ENCODE measurements around the gene ADORA2A. TPM values are rescaled to one million over a fixed set of nuclear protein-coding genes. Genes with fewer than 3 reads are reported as not detected.
A peak's percentile ranks its signal among the peaks of the same experiment; 100 is the strongest.

The ADORA2A gene
- total RNA-seq, result 3.8 and 7.0 TPM in 2 replicates

DNA sequence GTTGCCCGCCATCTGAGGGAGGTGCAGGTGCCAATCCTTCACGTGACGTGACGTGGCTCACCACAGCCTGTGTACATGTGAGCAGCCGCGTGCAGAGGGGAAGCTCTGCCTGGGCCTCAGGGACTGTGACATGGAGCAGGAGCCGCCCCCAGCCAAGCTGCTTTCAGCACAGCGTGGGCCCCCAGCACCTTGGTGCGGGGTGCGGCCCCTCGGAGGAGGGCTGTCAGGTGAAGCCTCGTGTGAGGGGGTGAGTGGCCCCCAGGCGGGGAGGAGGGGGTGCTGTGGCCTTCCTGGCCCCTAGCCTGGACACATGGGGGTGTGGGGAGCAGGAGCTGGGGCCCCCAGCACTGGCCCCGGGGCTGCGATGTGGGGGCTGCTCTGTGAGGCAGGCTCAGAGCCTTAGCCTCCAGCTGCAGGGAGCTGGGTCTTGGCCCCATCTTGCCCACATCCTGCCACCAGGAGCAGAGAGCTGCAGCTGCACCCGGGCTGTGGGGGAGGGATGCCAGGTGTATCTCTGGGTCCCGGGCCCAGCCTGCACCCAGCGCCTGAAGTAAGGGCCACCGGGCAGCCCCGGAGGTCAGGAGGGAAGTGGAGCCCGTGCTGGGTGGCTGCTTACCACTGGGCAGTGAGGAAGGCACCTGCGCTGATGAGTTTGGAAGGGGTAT, at the start of gene ADORA2A:
Gene ADORA2A (plus strand): TSS at position 100 of the 665 bp plus-strand sequence. CDS start 5,806 bp downstream, outside the sequence.
- DNase-seq (ENCODE audit: low read depth in 2 of 2), result no peak

DNA sequence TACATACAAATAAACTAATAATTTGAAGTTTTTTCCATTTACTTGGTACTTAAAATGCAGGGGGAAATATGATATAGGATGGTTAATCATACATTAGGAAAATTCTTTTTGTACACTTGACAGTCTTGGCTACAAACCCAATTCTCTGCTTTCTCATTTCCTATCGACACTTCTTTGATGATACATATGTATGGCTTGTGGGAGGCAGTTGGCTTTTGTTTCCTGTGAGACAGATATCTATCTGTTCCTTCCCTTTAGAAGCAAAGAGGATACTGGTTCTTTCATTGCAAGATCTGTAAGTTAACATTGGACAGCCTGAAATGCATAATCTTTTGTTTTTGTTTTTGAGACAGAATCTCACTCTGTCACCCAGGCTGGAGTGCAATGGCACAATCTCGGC, 47.9 kb upstream of the ADORA2A start:
- DNase-seq (ENCODE audit: low read depth in 2 of 2), result peak; percentile 44 to 81

- DNase-seq (ENCODE audit: low read depth in 2 of 2), result no peak
Observed at GRCh38 chr22:24380220-24380904, 47.0 kb upstream of the ADORA2A start.

DNA sequence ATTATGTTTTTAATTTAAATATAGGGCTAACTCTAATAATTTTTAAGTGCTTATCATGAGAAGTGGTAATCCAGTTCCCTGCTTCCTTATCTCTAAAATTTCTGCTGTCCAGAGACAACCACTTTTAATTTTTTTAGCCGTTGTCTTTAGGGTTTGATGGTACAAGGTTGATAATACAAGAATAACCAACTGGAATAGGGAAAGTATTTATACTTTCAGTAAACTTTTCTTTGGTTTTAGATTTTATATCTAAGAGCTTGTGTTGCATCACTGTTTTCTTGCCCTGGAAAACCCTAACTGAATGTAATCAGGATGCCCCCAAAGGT, 46.5 kb upstream of the ADORA2A start:
- DNase-seq (ENCODE audit: low read depth in 2 of 2), result no peak

DNA sequence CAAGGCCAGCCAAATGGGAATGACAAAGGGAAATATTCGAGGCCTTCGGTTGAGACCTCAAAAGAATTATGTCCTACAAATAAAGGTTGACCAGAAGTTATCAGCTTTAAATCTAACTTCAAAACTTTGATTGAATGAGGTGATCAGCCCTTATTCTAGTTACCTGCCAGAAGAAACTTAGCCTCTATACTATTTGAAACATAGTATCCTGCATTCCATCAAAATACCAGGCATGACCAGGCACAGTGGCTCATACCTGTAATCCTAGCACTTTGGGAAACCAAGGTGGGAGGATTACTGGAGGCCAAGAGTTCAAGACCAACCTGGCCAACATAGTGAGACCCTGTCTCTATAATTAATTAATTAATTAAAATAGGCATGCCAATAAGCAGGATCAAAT, 44.3 kb upstream of the ADORA2A start:
- no peak for DNase-seq (ENCODE audit: low read depth in 2 of 2)

GRCh38 chr22:24384131-24384530, 43.3 kb upstream of the ADORA2A start:
- DNase-seq (ENCODE audit: low read depth in 2 of 2), result no peak

- no peak for DNase-seq (ENCODE audit: low read depth in 2 of 2)
Observed at GRCh38 chr22:24386937-24387471, 40.4 kb upstream of the ADORA2A start.

- no peak for DNase-seq (ENCODE audit: low read depth in 2 of 2)
Observed at GRCh38 chr22:24389680-24390079, 37.7 kb upstream of the ADORA2A start.

DNA sequence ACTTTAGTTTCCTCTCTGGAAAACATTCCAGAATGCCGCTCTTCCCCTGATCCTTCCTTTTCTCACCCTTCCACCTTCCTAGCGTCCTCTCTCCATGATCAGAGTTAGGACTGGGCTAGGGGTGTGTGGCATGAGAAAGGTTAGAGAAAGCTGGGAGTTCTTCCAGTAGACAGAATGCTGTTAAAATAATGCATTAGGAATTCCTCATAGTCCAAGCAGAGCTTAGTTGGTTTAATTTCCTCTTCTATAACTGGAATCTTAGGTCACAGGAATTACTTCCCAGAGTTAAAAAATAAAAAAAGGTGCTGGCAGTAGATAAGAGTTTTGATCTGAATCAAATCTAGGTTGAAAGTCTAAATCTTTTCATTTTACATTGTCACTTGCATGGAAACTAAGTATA, 37.2 kb upstream of the ADORA2A start:
- DNase-seq (ENCODE audit: low read depth in 2 of 2), result no peak

GRCh38 chr22:24390576-24390975, 36.8 kb upstream of the ADORA2A start:
- DNase-seq (ENCODE audit: low read depth in 2 of 2), result peak in 1 of 2 donors; percentile 33

DNA sequence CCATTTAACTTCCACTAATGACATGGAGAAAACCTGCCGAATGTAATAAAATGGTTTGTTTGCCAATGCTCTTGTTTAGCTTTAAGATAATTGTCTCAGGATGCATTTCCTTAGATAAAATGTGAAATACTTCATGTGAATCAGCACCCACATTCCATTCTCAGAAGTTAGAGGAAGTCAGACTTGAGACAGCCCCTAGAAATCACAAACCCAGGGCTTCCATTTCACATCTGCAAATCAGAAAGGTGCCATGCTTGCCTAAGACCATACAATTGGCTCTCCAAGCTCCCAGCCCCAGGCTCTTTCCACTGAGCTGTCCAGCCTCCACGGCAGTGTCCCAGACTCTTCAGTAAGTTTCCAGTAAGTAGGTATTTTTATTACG, 35.6 kb upstream of the ADORA2A start:
- DNase-seq (ENCODE audit: low read depth in 2 of 2), result peak in 1 of 2 donors; percentile 77

DNA sequence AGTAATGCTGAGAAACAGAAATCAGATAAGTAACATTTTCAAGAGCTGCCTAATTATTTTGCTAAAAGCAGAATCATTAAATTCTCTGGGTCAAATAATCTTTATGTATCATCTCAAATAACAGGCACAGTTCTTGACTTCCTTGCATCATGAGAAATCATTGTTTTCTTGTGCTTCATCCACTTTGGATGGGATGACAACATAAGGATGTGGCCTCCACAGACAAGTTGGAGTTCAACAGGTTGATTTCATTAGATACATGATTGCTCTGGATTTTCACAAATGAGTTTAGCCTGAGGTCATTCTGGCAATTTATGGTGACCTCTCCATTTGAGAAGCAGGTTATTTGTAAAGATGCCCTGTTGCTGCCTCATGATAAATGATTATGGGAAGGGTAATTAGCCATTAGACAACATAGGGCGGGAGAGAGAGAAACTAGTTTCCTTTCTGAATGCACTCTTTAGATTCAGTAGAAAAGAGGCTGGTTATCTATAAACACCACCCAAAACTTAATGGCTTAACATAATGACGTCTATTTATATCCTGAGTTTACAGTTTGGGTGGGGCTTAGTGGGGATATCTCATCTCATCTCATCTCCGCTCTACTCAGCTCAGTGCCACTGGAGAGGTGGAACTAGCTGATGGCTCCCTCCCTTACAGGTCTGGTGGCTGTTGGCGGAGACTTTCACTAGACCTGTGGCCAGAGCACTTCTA, 35.0 kb upstream of the ADORA2A start:
- no peak for DNase-seq (ENCODE audit: low read depth in 2 of 2)

- no peak for DNase-seq (ENCODE audit: low read depth in 2 of 2)
Observed at GRCh38 chr22:24393012-24393559, 34.3 kb upstream of the ADORA2A start.

DNA sequence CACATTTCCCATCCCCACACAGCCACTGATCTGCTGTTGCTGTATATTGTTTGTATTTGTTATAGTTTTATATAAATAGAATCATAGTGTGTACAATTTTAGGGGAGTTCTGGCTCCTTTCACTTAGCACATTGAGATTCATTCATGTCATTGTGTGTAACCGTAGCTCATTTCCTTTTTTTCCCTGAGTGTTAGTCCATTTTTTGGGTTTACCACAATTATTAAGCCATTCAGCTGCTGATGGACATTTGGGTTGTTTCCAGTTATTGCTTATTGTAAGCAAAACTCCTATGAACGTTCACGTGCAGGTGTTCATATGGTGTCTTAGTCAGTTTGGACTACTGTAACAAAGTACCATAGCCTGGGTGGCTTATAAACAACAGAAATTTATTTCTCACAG, 33.6 kb upstream of the ADORA2A start:
- DNase-seq (ENCODE audit: low read depth in 2 of 2), result no peak

- no peak for DNase-seq (ENCODE audit: low read depth in 2 of 2)
Observed at GRCh38 chr22:24394254-24394653, 33.1 kb upstream of the ADORA2A start.

DNA sequence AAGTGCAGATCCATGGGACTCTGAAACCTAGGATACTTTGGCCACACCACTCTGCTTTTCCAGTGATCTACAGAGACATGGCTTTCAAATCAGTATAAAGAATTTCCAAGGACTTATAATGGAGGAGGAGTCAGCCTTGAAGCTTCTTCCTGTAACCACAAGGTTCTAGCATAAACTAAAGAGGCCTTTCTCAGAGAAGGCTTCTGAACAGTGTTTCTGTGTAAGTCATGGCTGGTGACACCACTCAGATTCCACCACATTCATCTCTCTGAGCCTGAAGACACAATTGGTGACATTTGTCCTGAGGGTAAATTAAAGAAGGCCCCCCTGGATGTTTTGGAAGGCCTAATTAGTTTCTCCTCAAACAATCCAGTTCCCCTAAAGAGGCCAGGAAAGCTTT, 29.0 kb upstream of the ADORA2A start:
- no peak for DNase-seq (ENCODE audit: low read depth in 2 of 2)

GRCh38 chr22:24400034-24400725, 27.2 kb upstream of the ADORA2A start:
- DNase-seq (ENCODE audit: low read depth in 2 of 2), result no peak

DNA sequence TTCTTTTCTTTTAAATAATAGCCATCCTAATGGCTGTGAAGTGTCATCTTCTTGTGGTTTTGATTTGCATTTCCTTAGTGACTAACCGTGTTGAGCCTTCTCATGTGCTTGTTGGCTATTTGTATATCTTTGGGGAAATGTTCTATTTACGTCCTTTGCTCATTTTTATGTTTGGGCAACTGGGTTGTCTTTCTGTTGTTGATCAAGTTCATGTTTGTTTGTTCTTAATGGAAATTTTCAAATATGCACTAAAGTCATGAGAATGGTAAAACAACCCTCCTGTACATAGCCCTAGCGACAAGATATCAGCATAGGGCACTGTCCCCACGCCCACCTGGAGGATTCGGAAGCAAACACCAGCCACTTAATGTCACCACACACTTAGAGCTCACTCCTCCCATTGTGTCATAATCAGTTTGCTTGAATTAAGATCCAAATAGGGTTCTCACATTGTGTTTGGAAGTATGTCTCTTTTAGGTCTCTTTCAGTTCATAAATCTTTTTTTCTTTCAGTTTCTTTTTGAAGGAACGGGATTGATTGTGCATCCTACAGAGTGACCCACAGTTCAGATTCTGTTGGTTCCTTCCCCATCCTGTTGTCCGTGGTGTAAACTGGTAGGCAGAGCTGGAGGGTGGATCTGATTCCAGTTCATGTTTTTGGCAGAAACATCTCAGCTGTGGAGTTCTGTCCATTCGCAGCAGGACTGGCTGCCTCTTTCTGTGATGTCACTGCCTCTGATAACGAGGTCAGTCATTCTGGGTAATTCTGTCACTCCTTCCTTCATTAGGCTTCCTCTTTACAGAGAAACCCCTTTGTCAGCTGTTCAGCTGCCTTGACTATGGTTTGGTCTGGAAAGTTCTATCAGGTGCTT, 26.4 kb upstream of the ADORA2A start:
- DNase-seq (ENCODE audit: low read depth in 2 of 2), result peak; percentile 46 to 63

GRCh38 chr22:24401931-24402367, 25.4 kb upstream of the ADORA2A start:
- no peak for DNase-seq (ENCODE audit: low read depth in 2 of 2)

- peak; percentile 92 to 94 for DNase-seq (ENCODE audit: low read depth in 2 of 2)
Observed at GRCh38 chr22:24402460-24403192, 24.8 kb upstream of the ADORA2A start.
